CD8-positive, alpha-beta memory T cell (primary cell): ENCODE data around the gene TIAM1. TPM values are rescaled to one million over a fixed set of nuclear protein-coding genes. Genes with fewer than 3 reads are reported as not detected.

Experiments
- CTCF ChIA-PET: fragments of 350-600 bp; sonication (Branson Sonifier 250); formaldehyde crosslinking; loops from one replicate; lab custom pipeline; 2021; ENCODE audit warnings: antibody characterized with exemption; lab: Charles Lee
- POLR2A ChIA-PET: fragments of 350-600 bp; sonication (Branson Sonifier 250); formaldehyde crosslinking; loops from one replicate; lab custom pipeline; 2021; ENCODE audit warnings: antibody characterized with exemption; lab: Charles Lee
- DNase-seq, 5 donors: peaks; one replicate each; pipeline versions ENCODE4 v3.0.0 to v3.0.0-alpha.2; 2020 to 2022; ENCODE audit warnings: mixed read lengths in 1 of 5
- H3K27ac ChIP-seq: one replicate; pipeline ENCODE4 v1.7.0; 2013; ENCODE audit warnings: low read depth, mild to moderate bottlenecking, low read length, moderate library complexity
- H3K27me3 ChIP-seq: 2 replicates; pipeline ENCODE4 v1.7.0; 2013; ENCODE audit warnings: low read length, mild to moderate bottlenecking; ENCODE audit not compliant: insufficient read depth, poor library complexity, severe bottlenecking
- H3K36me3 ChIP-seq: 2 replicates; pipeline ENCODE4 v1.7.0; 2013; ENCODE audit warnings: mild to moderate bottlenecking, low read length, moderate library complexity; ENCODE audit not compliant: insufficient read depth
- H3K4me1 ChIP-seq: 2 replicates; pipeline ENCODE4 v1.7.0; 2013; ENCODE audit warnings: mild to moderate bottlenecking, low read length, moderate library complexity; ENCODE audit not compliant: insufficient read depth
- H3K4me3 ChIP-seq: 2 replicates; pipeline ENCODE4 v1.7.0; 2013; ENCODE audit warnings: mild to moderate bottlenecking, low read length
- H3K9me3 ChIP-seq: 2 replicates; pipeline ENCODE4 v1.7.0; 2013; ENCODE audit warnings: mild to moderate bottlenecking, low read length
- H3K27ac Mint-ChIP-seq, 8 donors: one replicate each; pipeline ENCODE4 v1.8.0; 2020 to 2021; ENCODE audit warnings: mixed read lengths in 8 of 8, mild to moderate bottlenecking in 6 of 8, inconsistent platforms in 3 of 8, moderate library complexity in 3 of 8
- H3K27me3 Mint-ChIP-seq, 2 donors: one replicate each; pipeline ENCODE4 v1.8.0; 2020 to 2021; ENCODE audit warnings: mixed read lengths in 2 of 2, mild to moderate bottlenecking in 1 of 2, moderate library complexity in 1 of 2
- H3K36me3 Mint-ChIP-seq, 3 donors: one replicate each; pipeline ENCODE4 v1.8.0; 2020 to 2021; ENCODE audit warnings: mixed read lengths in 3 of 3, inconsistent platforms in 1 of 3, mild to moderate bottlenecking in 1 of 3
- H3K4me1 Mint-ChIP-seq, 3 donors: one replicate each; pipeline ENCODE4 v1.8.0; 2020 to 2021; ENCODE audit warnings: mixed read lengths in 3 of 3, inconsistent platforms in 1 of 3, mild to moderate bottlenecking in 1 of 3
- H3K4me3 Mint-ChIP-seq, 7 donors: one replicate each; pipeline ENCODE4 v1.8.0; 2020 to 2021; ENCODE audit warnings: mixed read lengths in 7 of 7, mild to moderate bottlenecking in 6 of 7, moderate library complexity in 4 of 7, inconsistent platforms in 2 of 7
- H3K9me3 Mint-ChIP-seq, 5 donors: one replicate each; pipeline ENCODE4 v1.8.0; 2020 to 2022; ENCODE audit warnings: mixed read lengths in 5 of 5, mild to moderate bottlenecking in 3 of 5, moderate library complexity in 2 of 5, inconsistent platforms in 1 of 5
- polyA plus RNA-seq: library from polyadenylated mRNA; unstranded; fragments of 300-500 nt; fragmentation: Illumina TruSeq; gene quantifications from one replicate; pipeline ENCODE4 v1.2.3, GENCODE V29; 2021
- total RNA-seq, 2 experiments: library from RNA; stranded (reverse); gene quantifications; one replicate each; pipeline ENCODE4 v1.2.3, GENCODE V29; 2021

The TIAM1 gene
- total and polyA plus RNA-seq, 3 experiments from 2014 or later = 6.3 to 37.4 (median 37.3) TPM

DNA sequence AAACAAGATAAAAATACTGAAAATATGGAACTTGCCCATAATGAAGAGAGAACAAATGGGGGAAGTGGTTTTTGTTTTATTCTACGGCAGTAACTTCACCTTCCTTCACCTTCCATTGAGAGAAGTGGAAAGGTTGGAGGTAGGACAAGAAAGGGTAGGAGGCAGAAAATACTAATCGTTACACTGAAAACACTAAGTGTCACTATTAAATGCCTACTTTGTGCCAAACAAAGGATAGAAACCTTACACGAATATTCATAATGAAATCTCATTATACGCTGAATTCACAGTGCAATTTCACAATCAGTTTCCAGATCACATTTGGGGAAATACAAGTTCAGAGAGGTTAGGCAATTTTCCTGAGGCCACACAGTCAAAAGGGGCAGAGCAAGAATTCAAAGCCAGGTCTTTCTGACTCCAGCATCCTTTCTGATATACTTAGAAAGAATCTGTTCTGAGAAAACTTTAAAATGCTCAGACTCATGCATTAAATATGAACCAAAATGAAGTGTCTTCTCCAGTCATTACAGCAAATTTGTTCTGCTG, 3.0 kb downstream of the TIAM1 start:
- no peak overlapping the region for H3K4me3 ChIP-seq
- H3K4me1 ChIP-seq = peaks cover 17% of the 10 kb centered on the region
- no peaks in the 10 kb centered on the region for H3K9me3 ChIP-seq
- no peaks in the 10 kb centered on the region for H3K36me3 ChIP-seq
- H3K4me3 Mint-ChIP-seq = peak overlapping the region in 2 of 7 donors; percentile 9 to 21
- ChIA-PET CTCF (no interaction called here), POLR2A (no interaction called here)
- peaks cover 19% of the 10 kb centered on the region for H3K27me3 ChIP-seq
- no peaks in the 10 kb centered on the region for H3K9me3 Mint-ChIP-seq
- DNase-seq = no peak
- H3K27ac ChIP-seq = no peak overlapping the region
- H3K36me3 Mint-ChIP-seq = peaks cover 0 to 7% (median 4%) of the 10 kb centered on the region in 3 donors
- peaks cover 14 to 58% of the 10 kb centered on the region in 2 donors for H3K27me3 Mint-ChIP-seq
- H3K27ac Mint-ChIP-seq = no peak overlapping the region
- H3K4me1 Mint-ChIP-seq = peaks cover 8 to 53% (median 25%) of the 10 kb centered on the region in 3 donors

DNA sequence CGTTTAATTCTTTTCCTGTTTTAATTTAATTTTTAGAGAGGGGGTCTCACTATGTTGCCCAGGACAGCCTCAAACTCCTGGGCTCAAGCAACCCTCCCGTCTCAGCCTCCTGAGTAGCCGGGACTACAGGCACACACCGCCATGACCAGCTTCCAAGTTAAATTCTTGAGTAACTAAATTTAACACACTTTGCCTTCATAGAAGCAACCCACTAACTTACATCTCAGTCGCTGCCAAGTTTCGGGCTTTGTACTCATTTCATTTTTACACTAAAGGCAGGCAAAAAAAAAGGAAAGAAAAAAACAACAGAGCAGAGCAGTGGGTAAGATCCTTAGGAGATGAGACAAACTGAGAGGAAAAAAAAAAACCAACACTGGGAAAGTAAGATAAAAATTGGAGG, 3.5 kb downstream of the TIAM1 start:
- Histone ChIP-seq H3K27ac (no peak overlapping the region), H3K27me3 (peaks cover 19% of the 10 kb centered on the region), H3K9me3 (no peaks in the 10 kb centered on the region), H3K4me3 (no peak overlapping the region), H3K36me3 (no peaks in the 10 kb centered on the region), H3K4me1 (peaks cover 17% of the 10 kb centered on the region)
- peaks cover 8 to 53% (median 25%) of the 10 kb centered on the region in 3 donors for H3K4me1 Mint-ChIP-seq
- DNase-seq = no peak
- peaks cover 14 to 58% of the 10 kb centered on the region in 2 donors for H3K27me3 Mint-ChIP-seq
- H3K9me3 Mint-ChIP-seq = no peaks in the 10 kb centered on the region
- H3K27ac Mint-ChIP-seq = peak overlapping the region in 1 of 8 donors; percentile 37
- peak overlapping the region in 2 of 7 donors; percentile 17 to 21 for H3K4me3 Mint-ChIP-seq
- ChIA-PET CTCF (no interaction called here), POLR2A (interaction anchor here (0.8 kb wide), 1 partner anchor 11 kb away, joined by 3 read pairs; no protein-coding TSS in a partner anchor)
- H3K36me3 Mint-ChIP-seq = peaks cover 0 to 7% (median 4%) of the 10 kb centered on the region in 3 donors

DNA sequence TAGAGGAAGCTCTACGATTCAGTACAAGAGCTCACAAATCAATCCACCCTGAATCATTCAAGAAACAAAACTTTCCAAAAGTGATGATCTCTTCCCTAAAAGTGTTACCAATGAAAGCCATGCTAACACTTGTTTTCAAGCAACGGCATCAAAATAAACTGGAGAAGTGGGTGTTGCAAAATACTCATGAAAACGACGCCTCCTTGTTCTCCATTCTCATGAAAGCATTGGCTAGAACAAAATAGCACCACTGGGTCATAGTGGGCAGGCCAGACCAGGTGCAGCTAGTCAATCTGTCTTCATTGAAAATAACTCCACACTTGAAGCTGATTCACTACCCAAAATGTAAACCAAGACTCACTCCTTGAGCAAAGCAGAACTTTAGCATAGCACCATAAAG, 4.3 kb downstream of the TIAM1 start:
- peaks cover 16% of the 10 kb centered on the region for H3K27me3 ChIP-seq
- H3K9me3 ChIP-seq = no peaks in the 10 kb centered on the region
- POLR2A ChIA-PET = interaction anchor here (0.8 kb wide), 1 partner anchor 11 kb away, joined by 3 read pairs; no protein-coding TSS in a partner anchor
- H3K36me3 Mint-ChIP-seq = peaks cover 0 to 7% (median 4%) of the 10 kb centered on the region in 3 donors
- no peak overlapping the region for H3K4me3 Mint-ChIP-seq
- H3K4me1 Mint-ChIP-seq = peaks cover 8 to 51% (median 25%) of the 10 kb centered on the region in 3 donors
- no peak overlapping the region for H3K27ac Mint-ChIP-seq
- peaks cover 17% of the 10 kb centered on the region for H3K4me1 ChIP-seq
- CTCF ChIA-PET = no interaction called here
- no peaks in the 10 kb centered on the region for H3K9me3 Mint-ChIP-seq
- DNase-seq = no peak
- no peak overlapping the region for H3K4me3 ChIP-seq
- peaks cover 13 to 55% of the 10 kb centered on the region in 2 donors for H3K27me3 Mint-ChIP-seq
- no peak overlapping the region for H3K27ac ChIP-seq
- H3K36me3 ChIP-seq = no peaks in the 10 kb centered on the region

- Histone ChIP-seq H3K4me3 (no peak overlapping the region), H3K4me1 (peaks cover 11% of the 10 kb centered on the region), H3K27ac (no peak overlapping the region), H3K36me3 (no peaks in the 10 kb centered on the region), H3K27me3 (peaks cover 9% of the 10 kb centered on the region), H3K9me3 (no peaks in the 10 kb centered on the region)
- Mint-ChIP-seq H3K9me3 (no peaks in the 10 kb centered on the region), H3K27ac (no peak overlapping the region), H3K36me3 (peaks cover 0 to 7% (median 4%) of the 10 kb centered on the region in 3 donors), H3K4me1 (peaks cover 4 to 43% (median 20%) of the 10 kb centered on the region in 3 donors), H3K27me3 (peaks cover 11 to 50% of the 10 kb centered on the region in 2 donors), H3K4me3 (no peak overlapping the region)
- ChIA-PET CTCF (no interaction called here), POLR2A (no interaction called here)
- DNase-seq = no peak
Measured at GRCh38 chr21:31338908-31339368, 5.1 kb downstream of the TIAM1 start.

- Mint-ChIP-seq H3K36me3 (peaks cover 0 to 8% (median 7%) of the 10 kb centered on the region in 3 donors), H3K27ac (no peak overlapping the region), H3K27me3 (peaks cover 9 to 43% of the 10 kb centered on the region in 2 donors), H3K9me3 (no peaks in the 10 kb centered on the region), H3K4me3 (no peak overlapping the region), H3K4me1 (peaks cover 4 to 41% (median 13%) of the 10 kb centered on the region in 3 donors)
- POLR2A ChIA-PET = no interaction called here
- H3K4me1 ChIP-seq = peaks cover 7% of the 10 kb centered on the region
- H3K36me3 ChIP-seq = no peaks in the 10 kb centered on the region
- CTCF ChIA-PET = no interaction called here
- no peak for DNase-seq
- peaks cover 2% of the 10 kb centered on the region for H3K27me3 ChIP-seq
- no peaks in the 10 kb centered on the region for H3K9me3 ChIP-seq
- H3K27ac ChIP-seq = no peak overlapping the region
- H3K4me3 ChIP-seq = no peak overlapping the region
Measured at GRCh38 chr21:31337996-31338907, 5.8 kb downstream of the TIAM1 start.

DNA sequence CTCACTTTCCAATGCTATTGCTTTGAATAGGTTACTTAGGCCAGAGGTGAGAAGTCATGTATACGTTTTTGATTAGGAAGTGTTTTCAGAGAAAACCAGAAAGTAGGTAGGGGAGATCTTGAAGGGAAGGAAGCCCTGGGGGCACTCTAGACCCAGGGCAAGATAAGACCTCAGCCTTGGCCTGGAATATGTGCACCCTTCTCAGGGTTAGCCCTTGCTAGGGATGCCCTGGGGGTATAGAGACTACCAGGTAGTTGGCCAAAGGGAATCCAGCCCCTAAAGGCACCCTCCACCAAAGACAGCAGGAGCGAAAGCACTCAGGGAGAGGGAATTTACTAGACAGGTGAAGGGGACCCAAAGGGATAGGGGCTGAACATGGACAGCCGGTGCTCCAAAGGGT, 7.0 kb downstream of the TIAM1 start:
- CTCF ChIA-PET = no interaction called here

DNA sequence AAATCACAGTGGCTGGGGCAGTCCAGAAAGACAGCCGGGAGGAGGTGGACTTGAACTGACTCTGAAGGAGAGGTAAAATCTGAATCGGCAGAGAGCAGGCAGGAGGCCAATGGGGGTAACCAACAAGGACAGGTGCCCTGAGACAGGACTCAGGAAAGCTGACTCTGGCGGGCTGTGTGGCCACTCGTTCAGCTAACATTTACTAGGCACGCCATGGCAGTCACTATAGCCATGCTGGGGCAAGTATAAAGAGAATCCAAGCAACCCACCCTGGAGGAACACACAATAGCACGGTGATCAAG, 7.4 kb downstream of the TIAM1 start:
- H3K27me3 Mint-ChIP-seq = peaks cover 9 to 29% of the 10 kb centered on the region in 2 donors
- no peaks in the 10 kb centered on the region for H3K27me3 ChIP-seq
- H3K27ac Mint-ChIP-seq = no peak overlapping the region
- DNase-seq = no peak
- no peak overlapping the region for H3K4me3 Mint-ChIP-seq
- H3K9me3 ChIP-seq = no peaks in the 10 kb centered on the region
- POLR2A ChIA-PET = no interaction called here
- H3K4me1 ChIP-seq = no peaks in the 10 kb centered on the region
- no peak overlapping the region for H3K27ac ChIP-seq
- CTCF ChIA-PET = no interaction called here
- H3K36me3 Mint-ChIP-seq = peaks cover 0 to 8% (median 7%) of the 10 kb centered on the region in 3 donors
- H3K36me3 ChIP-seq = no peaks in the 10 kb centered on the region
- H3K9me3 Mint-ChIP-seq = no peaks in the 10 kb centered on the region
- H3K4me3 ChIP-seq = no peak overlapping the region
- H3K4me1 Mint-ChIP-seq = peaks cover 3 to 34% (median 12%) of the 10 kb centered on the region in 3 donors

More for the DNA sequence above, 7.0 kb downstream of the TIAM1 start:
- Histone ChIP-seq H3K27me3 (no peaks in the 10 kb centered on the region), H3K9me3 (no peaks in the 10 kb centered on the region), H3K4me3 (no peak overlapping the region), H3K27ac (no peak overlapping the region), H3K4me1 (no peaks in the 10 kb centered on the region), H3K36me3 (no peaks in the 10 kb centered on the region)
- DNase-seq = no peak
- POLR2A ChIA-PET = no interaction called here
- Mint-ChIP-seq H3K4me1 (peaks cover 3 to 35% (median 12%) of the 10 kb centered on the region in 3 donors), H3K9me3 (no peaks in the 10 kb centered on the region), H3K27me3 (peaks cover 9 to 32% of the 10 kb centered on the region in 2 donors), H3K27ac (no peak overlapping the region), H3K36me3 (peaks cover 0 to 8% (median 7%) of the 10 kb centered on the region in 3 donors), H3K4me3 (no peak overlapping the region)
